ENCODE data around the gene TEAD2. TPM values are rescaled to one million over a fixed set of nuclear protein-coding genes. Genes with fewer than 3 reads are reported as not detected.

TEAD2 gene
- total and polyA plus RNA-seq, 10 of the 15 experiments (the other 5 are each of a cell fraction or from before 2014, with no cell fraction given), result 0.04 to 0.26 (median 0.11) TPM; not detected in 3

GRCh38 chr19:49340069-49340864 lies 21.9 kb downstream of the TEAD2 start (continued):
- no peak for TF ChIP-seq JUNB (IDR thresholded peaks at IDR 0.05)
- TF ChIP-seq, protein P1, sequence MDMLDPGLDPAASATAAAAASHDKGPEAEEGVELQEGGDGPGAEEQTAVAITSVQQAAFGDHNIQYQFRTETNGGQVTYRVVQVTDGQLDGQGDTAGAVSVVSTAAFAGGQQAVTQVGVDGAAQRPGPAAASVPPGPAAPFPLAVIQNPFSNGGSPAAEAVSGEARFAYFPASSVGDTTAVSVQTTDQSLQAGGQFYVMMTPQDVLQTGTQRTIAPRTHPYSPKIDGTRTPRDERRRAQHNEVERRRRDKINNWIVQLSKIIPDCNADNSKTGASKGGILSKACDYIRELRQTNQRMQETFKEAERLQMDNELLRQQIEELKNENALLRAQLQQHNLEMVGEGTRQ (IDR thresholded peaks at IDR 0.05; ENCODE audit: borderline replicate concordance, low read depth, low read length), result peak; percentile 87
- TF ChIP-seq PBX3 (IDR thresholded peaks at IDR 0.05; ENCODE audit: insufficient replicate concordance, low read depth, low read length), result peak; percentile 31
- no peak for TF ChIP-seq ZNF622 (IDR thresholded peaks at IDR 0.05)
- peak in 1 of 3 experiments; percentile 21; a peak in 1 of 6 replicates for TF ChIP-seq CTCF (IDR thresholded peaks at IDR 0.05 in 2 of 3, conservative IDR thresholded peaks at IDR 0.05 in 1 of 3; ENCODE audit: control insufficient read depth in 2 of 3, extremely low read depth in 1 of 3, insufficient read depth in 1 of 3, low read depth in 3 of 3, low read length in 3 of 3)
- no peak for TF ChIP-seq ZZZ3 (IDR thresholded peaks at IDR 0.05; ENCODE audit: control insufficient read depth, insufficient read length, low read depth)
- TF ChIP-seq ZSCAN29 (IDR thresholded peaks at IDR 0.05), result no peak
- peak; percentile 91; the same call in 1 of the 2 replicates for TF ChIP-seq FOXM1 (IDR thresholded peaks at IDR 0.05; ENCODE audit: low read depth, low read length)
- peak; percentile 79; the same call in 1 of the 2 replicates for TF ChIP-seq TCF3 (IDR thresholded peaks at IDR 0.05; ENCODE audit: borderline replicate concordance, insufficient read depth, low read depth, low read length)
- TF ChIP-seq RBBP5 (conservative IDR thresholded peaks at IDR 0.05), result no peak
- no peak for TF ChIP-seq CBX3 (IDR thresholded peaks at IDR 0.05; ENCODE audit: borderline replicate concordance, low read depth)
- TF ChIP-seq, protein P2, sequence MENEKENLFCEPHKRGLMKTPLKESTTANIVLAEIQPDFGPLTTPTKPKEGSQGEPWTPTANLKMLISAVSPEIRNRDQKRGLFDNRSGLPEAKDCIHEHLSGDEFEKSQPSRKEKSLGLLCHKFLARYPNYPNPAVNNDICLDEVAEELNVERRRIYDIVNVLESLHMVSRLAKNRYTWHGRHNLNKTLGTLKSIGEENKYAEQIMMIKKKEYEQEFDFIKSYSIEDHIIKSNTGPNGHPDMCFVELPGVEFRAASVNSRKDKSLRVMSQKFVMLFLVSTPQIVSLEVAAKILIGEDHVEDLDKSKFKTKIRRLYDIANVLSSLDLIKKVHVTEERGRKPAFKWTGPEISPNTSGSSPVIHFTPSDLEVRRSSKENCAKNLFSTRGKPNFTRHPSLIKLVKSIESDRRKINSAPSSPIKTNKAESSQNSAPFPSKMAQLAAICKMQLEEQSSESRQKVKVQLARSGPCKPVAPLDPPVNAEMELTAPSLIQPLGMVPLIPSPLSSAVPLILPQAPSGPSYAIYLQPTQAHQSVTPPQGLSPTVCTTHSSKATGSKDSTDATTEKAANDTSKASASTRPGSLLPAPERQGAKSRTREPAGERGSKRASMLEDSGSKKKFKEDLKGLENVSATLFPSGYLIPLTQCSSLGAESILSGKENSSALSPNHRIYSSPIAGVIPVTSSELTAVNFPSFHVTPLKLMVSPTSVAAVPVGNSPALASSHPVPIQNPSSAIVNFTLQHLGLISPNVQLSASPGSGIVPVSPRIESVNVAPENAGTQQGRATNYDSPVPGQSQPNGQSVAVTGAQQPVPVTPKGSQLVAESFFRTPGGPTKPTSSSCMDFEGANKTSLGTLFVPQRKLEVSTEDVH (IDR thresholded peaks at IDR 0.05; ENCODE audit: low read depth, partially characterized antibody), result no peak
- TF ChIP-seq IRF4 (IDR thresholded peaks at IDR 0.05; ENCODE audit: low read depth, low read length), result peak; percentile 40; the same call in 1 of the 2 replicates
- no peak for TF ChIP-seq SUPT20H (IDR thresholded peaks at IDR 0.05; ENCODE audit: borderline replicate concordance, control insufficient read depth, low read depth, low read length)
- TF ChIP-seq, protein P3, sequence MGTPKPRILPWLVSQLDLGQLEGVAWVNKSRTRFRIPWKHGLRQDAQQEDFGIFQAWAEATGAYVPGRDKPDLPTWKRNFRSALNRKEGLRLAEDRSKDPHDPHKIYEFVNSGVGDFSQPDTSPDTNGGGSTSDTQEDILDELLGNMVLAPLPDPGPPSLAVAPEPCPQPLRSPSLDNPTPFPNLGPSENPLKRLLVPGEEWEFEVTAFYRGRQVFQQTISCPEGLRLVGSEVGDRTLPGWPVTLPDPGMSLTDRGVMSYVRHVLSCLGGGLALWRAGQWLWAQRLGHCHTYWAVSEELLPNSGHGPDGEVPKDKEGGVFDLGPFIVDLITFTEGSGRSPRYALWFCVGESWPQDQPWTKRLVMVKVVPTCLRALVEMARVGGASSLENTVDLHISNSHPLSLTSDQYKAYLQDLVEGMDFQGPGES (IDR thresholded peaks at IDR 0.05), result no peak
- TF ChIP-seq CHD2 (IDR thresholded peaks at IDR 0.05; ENCODE audit: borderline replicate concordance, low read depth, low read length), result peak; percentile 79
- TF ChIP-seq, protein P4, sequence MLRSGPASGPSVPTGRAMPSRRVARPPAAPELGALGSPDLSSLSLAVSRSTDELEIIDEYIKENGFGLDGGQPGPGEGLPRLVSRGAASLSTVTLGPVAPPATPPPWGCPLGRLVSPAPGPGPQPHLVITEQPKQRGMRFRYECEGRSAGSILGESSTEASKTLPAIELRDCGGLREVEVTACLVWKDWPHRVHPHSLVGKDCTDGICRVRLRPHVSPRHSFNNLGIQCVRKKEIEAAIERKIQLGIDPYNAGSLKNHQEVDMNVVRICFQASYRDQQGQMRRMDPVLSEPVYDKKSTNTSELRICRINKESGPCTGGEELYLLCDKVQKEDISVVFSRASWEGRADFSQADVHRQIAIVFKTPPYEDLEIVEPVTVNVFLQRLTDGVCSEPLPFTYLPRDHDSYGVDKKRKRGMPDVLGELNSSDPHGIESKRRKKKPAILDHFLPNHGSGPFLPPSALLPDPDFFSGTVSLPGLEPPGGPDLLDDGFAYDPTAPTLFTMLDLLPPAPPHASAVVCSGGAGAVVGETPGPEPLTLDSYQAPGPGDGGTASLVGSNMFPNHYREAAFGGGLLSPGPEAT (IDR thresholded peaks at IDR 0.05; ENCODE audit: low read depth), result peak; percentile 95
- TF ChIP-seq MAX (IDR thresholded peaks at IDR 0.05; ENCODE audit: low read depth, low read length), result no peak; the same call in 1 of the 2 replicates
